Left ventricle myocardium inferior (tissue), 1 donor: ENCODE results near the gene LMF1. TPM values are rescaled to one million over a fixed set of nuclear protein-coding genes. Genes with fewer than 3 reads are reported as not detected.

Experiments used
- DNase-seq: peaks from one replicate; pipeline ENCODE4 v3.0.0-alpha.2; 2020
- H3K27ac ChIP-seq: fragments of 200-600 bp; replicated peaks from 2 replicates; pipeline ENCODE4 v1.8.0; 2021
- H3K27me3 ChIP-seq: fragments of 200-600 bp; 2 replicates; pipeline ENCODE4 v1.8.0; 2021; ENCODE audit warnings: low read depth
- H3K36me3 ChIP-seq: fragments of 200-600 bp; 2 replicates; pipeline ENCODE4 v1.8.0; 2021
- H3K4me1 ChIP-seq: fragments of 200-600 bp; 2 replicates; pipeline ENCODE4 v1.8.0; 2021
- H3K4me3 ChIP-seq: fragments of 200-600 bp; 2 replicates; pipeline ENCODE4 v1.8.0; 2021; ENCODE audit warnings: mild to moderate bottlenecking, moderate library complexity
- H3K9me3 ChIP-seq: fragments of 200-600 bp; replicated peaks from 2 replicates; pipeline ENCODE4 v1.8.0; 2021
- intact Hi-C: fragments of 100-400 bp; cut with micrococcal nuclease; formaldehyde crosslinking; loops from one replicate; pipeline ENCODE4 v1.11.0; 2022
- total RNA-seq: library from RNA; stranded (reverse); fragmentation: NEBNext Ultra II Directional; extraction: Animal tissue kit (Norgen Biotek cat#: 25700); gene quantifications from one replicate; pipeline ENCODE4 v1.2.1, GENCODE V29; 2021
- TF ChIP-seq, protein P1 (sequence below): fragments of 200-600 bp; IDR thresholded peaks from 2 replicates; pipeline ENCODE4 v1.8.0; 2021; ENCODE audit warnings: antibody characterized with exemption, mild to moderate bottlenecking, borderline replicate concordance
- donor health status: DM: no; HTN: yes; CAD: no; lungs with severe emphysema.

LMF1 gene
- total RNA-seq, 1 donor from 2014 or later, result 6.6 TPM

DNA sequence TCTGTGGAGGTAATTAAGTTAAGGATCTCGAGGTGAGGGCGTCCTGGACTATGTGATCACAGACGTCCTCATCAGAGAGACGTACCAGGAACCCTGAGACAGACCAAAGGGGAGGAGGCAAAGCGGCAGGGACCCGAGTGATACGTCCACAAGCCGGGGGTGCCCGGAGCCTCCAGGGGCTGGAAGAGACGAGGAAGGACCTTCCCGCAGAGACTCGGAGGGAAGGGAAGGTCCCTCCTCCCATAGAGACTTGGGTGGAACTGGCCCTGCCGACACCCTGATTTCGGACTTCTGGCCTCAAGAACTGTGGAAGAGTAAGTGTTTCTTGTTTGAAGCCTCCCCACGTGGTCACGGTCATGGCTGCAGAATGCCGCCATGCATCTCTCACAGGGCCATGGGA lies 30.8 kb downstream of the LMF1 start:
- H3K27ac ChIP-seq, result no peak overlapping the region
- H3K36me3 ChIP-seq, result peaks cover 38% of the 10 kb centered on the region
- no peak for DNase-seq
- H3K27me3 ChIP-seq, result no peaks in the 10 kb centered on the region
- H3K4me3 ChIP-seq, result no peak overlapping the region
- intact Hi-C loops, result no loop called here
- H3K4me1 ChIP-seq, result no peaks in the 10 kb centered on the region
- peaks cover 22% of the 10 kb centered on the region for H3K9me3 ChIP-seq
- TF ChIP-seq, protein P1, sequence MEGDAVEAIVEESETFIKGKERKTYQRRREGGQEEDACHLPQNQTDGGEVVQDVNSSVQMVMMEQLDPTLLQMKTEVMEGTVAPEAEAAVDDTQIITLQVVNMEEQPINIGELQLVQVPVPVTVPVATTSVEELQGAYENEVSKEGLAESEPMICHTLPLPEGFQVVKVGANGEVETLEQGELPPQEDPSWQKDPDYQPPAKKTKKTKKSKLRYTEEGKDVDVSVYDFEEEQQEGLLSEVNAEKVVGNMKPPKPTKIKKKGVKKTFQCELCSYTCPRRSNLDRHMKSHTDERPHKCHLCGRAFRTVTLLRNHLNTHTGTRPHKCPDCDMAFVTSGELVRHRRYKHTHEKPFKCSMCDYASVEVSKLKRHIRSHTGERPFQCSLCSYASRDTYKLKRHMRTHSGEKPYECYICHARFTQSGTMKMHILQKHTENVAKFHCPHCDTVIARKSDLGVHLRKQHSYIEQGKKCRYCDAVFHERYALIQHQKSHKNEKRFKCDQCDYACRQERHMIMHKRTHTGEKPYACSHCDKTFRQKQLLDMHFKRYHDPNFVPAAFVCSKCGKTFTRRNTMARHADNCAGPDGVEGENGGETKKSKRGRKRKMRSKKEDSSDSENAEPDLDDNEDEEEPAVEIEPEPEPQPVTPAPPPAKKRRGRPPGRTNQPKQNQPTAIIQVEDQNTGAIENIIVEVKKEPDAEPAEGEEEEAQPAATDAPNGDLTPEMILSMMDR, result no peak

DNA sequence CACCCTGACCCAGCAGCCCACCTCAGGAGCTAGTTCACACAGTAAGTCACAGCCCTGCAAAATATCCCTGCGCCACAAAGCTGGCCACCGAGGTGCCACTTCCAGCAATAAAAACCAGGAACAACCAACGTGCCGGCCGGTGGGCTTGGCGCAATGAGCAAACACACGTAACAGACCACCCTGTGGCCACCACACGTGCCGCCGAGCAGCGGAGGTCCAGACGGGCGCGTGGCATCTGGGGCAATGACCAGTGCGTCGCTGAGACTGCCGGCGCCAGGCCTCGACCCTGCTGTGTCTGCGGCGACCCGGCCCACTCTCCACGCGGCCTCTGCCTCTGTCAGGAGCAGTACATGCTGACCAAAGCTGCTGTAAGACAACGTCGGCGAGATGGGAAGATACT lies 31.5 kb downstream of the LMF1 start:
- TF ChIP-seq, protein P1, result no peak
- intact Hi-C loops, result no loop called here
- H3K4me1 ChIP-seq, result no peaks in the 10 kb centered on the region
- H3K27ac ChIP-seq, result no peak overlapping the region
- H3K4me3 ChIP-seq, result no peak overlapping the region
- peaks cover 22% of the 10 kb centered on the region for H3K9me3 ChIP-seq
- DNase-seq, result no peak
- H3K36me3 ChIP-seq, result peaks cover 35% of the 10 kb centered on the region
- H3K27me3 ChIP-seq, result no peaks in the 10 kb centered on the region

DNA sequence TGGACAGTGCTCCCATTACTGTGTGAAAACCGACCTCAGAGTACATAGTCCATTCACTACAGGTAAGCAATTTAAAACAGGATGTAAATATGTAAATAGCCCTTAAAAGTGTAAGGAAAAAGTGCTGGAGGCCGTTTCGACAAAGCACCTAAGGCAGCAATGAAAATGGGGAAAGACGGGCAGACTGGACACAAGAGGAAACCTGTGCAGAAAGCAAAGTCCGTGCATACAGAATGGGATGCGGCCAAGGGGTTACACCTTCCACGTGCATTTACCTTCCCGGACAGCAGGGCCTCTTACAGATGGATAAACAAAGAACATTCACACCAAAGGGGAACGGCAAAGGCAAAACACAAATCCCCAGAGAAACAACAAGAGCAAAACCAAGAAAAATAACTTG lies 32.0 kb downstream of the LMF1 start:
- no peak for DNase-seq
- Histone ChIP-seq H3K4me1 (no peaks in the 10 kb centered on the region), H3K36me3 (peaks cover 34% of the 10 kb centered on the region), H3K4me3 (no peak overlapping the region), H3K9me3 (peaks cover 22% of the 10 kb centered on the region), H3K27me3 (no peaks in the 10 kb centered on the region), H3K27ac (no peak overlapping the region)
- intact Hi-C loops, result no loop called here
- TF ChIP-seq, protein P1, result no peak

- intact Hi-C loops, result no loop called here
- Histone ChIP-seq H3K9me3 (peaks cover 22% of the 10 kb centered on the region), H3K4me1 (no peaks in the 10 kb centered on the region), H3K27me3 (no peaks in the 10 kb centered on the region), H3K36me3 (peaks cover 41% of the 10 kb centered on the region), H3K27ac (no peak overlapping the region), H3K4me3 (no peak overlapping the region)
- TF ChIP-seq, protein P1, result no peak
- no peak for DNase-seq
Measured at GRCh38 chr16:938136-938535, 32.6 kb downstream of the LMF1 start.

- Histone ChIP-seq H3K9me3 (peaks cover 20% of the 10 kb centered on the region), H3K27me3 (no peaks in the 10 kb centered on the region), H3K4me1 (no peaks in the 10 kb centered on the region), H3K36me3 (peaks cover 45% of the 10 kb centered on the region), H3K4me3 (no peak overlapping the region), H3K27ac (no peak overlapping the region)
- intact Hi-C loops, result no loop called here
- no peak for DNase-seq
- TF ChIP-seq, protein P1, result no peak
Measured at GRCh38 chr16:937723-938122, 33.1 kb downstream of the LMF1 start.

DNA sequence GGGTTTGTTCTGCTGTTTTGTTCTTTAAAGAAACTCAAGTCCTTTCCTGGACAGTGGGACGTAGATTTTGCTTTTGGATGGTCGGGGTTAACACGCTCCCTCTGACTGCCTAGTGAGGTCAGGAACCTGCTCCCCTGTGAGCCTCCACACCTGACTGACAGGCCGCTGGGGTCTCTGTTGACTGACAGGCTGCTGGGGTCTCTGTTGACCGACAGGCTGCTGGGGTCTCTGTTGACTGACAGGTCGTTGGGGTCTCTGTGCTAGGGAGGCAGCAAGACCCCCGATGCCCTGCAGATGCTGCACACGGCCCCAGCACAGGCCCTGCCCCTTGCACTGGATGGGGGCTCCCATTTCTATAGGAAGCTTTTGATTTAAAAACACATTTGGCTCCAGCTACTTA lies 33.5 kb downstream of the LMF1 start:
- H3K27me3 ChIP-seq, result no peaks in the 10 kb centered on the region
- no peaks in the 10 kb centered on the region for H3K4me1 ChIP-seq
- no peak overlapping the region for H3K27ac ChIP-seq
- H3K9me3 ChIP-seq, result peaks cover 16% of the 10 kb centered on the region
- H3K36me3 ChIP-seq, result peaks cover 44% of the 10 kb centered on the region
- DNase-seq, result no peak
- TF ChIP-seq, protein P1, result no peak
- intact Hi-C loops, result no loop called here
- no peak overlapping the region for H3K4me3 ChIP-seq
